Daoy (cell line): ENCODE data around the gene SPATA31D3. TPM values are rescaled to one million over a fixed set of nuclear protein-coding genes. Genes with fewer than 3 reads are reported as not detected.
"Not testable (repeated sequence)": the region's sequence is repeated elsewhere in the genome, so short reads cannot be mapped to it uniquely, and the experiment has no call there.

Experiments used
- DNase-seq: peaks from one replicate; pipeline ENCODE4 v3.0.0-alpha.2; 2015; ENCODE audit warnings: low read depth
- total RNA-seq: library from RNA; depleted of rRNA; stranded (reverse); fragments of >200 nt; shearing (Covaris generic); gene quantifications from 2 replicates; pipeline ENCODE4 v1.2.3, GENCODE V29; 2014; rRNA removed

SPATA31D3 gene
- total RNA-seq = not detected in 2 replicates

DNA sequence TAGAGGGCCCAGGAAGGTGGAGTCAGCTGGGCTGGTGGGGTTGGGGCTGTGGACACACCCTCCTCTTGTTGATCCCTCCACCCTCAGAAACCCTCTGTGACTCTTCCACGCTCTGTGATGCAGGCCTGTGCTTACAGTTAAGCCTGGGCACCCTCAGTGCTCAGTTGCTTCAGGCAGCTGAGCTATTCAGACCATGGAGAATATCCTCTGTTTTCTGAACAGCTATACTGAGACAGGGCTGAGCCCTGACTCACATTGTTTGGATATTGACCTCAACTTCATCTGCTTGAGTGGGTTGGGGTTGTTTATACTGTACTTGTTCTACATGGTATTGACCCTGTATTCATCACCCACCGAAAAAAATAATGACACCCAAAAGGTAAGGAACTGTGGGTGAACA lies at the start of gene SPATA31D3:
Gene SPATA31D3, plus strand, starts transcription at position 108 of the 400 bp plus-strand sequence. Its CDS starts 86 bp downstream, at position 194.
- DNase-seq = not testable (repeated sequence)

DNA sequence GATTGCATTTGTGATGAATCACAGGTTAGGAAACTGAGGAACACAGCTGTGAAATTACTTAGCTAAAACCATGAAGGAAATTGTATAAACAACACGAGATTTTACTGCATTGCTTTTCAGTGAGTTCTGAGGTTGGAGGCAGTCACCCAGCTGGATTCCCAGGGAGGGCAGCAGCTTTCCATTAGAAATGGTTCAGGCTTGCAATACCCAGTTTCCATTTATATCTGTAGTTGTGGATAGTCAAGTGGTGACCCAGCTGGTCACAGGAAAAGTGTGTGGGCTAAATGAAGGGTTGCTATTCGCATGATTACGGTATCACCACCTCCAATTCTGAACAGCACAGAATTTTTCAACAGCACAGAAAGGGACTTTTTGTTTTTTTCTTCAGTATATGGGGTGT lies 49.4 kb upstream of the SPATA31D3 start:
- DNase-seq = no peak

DNA sequence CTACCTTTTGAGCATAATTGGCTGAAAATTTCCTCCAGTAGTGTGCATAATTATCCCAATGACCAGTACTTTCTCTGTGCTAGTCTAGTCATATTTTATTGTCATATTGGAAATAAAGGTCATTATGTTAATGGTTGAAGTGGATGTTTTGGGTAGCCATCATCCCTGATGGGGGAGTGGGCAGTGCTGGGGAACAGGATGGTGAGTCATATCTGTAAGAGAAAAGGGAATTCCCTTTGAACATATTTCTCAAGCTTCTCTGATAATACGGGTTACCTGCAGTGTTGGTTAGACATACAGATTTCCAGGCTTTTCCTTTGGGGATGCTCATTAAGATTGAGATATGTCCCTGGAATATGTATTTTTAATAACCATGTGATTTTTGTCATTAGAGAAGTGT lies 48.4 kb upstream of the SPATA31D3 start:
- DNase-seq = peak; percentile 41

DNA sequence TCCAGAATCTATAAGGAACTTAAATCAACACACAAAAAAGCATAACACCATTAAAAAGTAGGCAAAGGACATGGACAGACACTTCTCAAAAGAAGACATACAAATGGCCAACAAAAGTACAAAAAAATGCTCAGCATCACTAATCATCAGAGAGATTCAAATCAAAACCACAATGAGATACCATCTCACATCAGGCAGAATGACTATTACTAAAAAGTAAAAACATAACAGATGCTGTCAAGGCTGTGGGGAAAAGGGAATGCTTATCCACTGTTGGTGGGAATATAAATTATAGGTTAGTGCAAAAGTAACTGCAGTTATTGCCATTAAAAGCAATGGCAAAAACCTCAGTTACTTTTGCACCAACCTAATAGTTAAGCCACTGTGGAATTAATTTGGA lies 47.2 kb upstream of the SPATA31D3 start:
- no peak for DNase-seq

DNA sequence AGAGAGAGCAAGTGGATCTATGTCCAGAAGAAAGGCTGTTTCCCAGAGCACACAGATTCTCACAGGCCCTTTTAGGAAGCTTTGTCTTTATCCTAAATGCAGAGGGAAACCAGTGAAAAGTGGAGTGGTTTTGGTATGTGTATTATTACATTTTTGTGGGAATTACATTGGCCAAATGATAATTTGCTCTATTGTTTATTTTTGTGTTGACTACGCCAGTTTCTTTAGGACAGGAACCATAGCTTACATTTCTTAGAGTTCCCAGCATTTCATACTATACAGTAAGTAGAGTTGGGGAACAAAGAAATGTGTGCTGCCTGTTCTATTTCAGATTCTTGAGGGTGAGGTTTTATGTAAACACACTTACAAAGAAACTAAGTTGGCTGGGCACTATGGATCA lies 44.4 kb upstream of the SPATA31D3 start:
- DNase-seq = no peak

DNA sequence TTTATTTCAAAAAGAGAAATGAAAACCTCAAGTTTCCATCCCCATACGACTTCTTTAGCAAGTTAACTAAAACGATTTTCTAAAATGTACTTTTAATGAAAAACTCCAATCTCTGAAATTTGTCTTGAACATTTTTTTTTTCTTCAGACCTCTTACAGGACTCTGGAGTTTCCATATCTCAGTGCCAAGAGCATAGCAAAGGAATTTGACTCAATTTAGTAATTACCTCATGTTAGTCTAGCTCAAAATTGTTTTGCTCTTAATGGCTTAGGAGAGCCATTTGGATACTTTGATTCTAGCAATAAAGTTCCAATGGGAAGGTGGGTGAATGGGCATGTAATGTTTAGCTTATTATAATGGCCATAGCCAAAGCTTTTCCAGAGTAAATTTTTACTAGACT lies 41.1 kb upstream of the SPATA31D3 start:
- DNase-seq = no peak

DNA sequence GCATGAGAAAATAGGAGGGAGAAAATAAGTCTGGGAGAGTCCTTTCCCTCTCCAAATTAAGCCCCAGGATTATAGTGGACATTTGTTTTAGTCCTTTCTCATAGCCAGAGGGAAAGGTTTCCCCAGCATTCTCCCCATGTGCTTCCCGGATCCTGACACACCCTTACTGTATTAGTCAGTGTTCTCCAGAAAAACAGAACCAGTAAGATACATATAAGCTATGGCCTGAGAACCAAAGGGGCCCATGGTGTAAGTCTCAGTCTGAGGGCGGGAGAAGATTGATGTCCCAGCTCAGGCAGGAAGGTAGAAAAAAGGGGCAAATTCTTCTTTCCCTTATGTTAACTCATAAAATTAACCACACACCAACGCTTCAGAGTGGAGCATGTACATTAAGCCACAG lies 40.7 kb upstream of the SPATA31D3 start:
- peak; percentile 39 for DNase-seq

DNA sequence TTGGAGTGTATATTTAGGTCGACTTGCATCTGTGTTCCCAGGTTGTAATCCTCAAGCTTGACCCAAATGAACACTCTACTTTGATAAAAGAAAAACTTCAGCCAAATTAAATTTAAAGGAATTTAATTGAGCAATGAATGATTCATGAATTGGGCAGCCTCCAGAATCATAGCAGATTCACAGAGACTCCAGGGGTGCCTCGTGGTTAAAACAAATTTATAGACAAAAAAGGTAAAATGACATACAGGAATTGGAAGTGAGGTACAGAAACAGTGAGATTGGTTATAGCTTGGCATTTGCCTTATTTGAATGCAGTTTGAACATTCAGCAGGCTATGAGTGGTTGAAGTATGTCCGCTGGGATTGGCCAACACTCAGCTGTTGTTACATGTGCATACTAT lies 36.6 kb upstream of the SPATA31D3 start:
- DNase-seq = no peak

DNA sequence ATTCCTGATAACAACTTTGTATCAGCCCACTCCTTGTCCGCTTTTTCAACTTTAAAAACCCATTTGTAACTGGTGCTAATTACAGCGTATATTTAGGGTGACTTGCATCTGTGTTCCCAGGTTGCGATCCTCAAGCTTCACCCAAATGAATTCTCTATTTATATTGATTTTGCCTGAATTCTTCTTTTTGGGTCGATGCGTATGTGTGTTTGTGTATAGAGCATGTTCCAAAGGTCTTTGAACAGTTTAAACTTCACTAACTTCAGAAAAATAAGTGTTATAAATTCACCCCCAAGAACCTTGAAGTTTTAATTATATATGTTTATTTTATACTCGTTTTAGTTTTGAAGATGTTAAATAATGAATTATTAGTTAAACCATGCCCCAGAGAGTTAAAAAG lies 31.2 kb upstream of the SPATA31D3 start:
- no peak for DNase-seq

DNA sequence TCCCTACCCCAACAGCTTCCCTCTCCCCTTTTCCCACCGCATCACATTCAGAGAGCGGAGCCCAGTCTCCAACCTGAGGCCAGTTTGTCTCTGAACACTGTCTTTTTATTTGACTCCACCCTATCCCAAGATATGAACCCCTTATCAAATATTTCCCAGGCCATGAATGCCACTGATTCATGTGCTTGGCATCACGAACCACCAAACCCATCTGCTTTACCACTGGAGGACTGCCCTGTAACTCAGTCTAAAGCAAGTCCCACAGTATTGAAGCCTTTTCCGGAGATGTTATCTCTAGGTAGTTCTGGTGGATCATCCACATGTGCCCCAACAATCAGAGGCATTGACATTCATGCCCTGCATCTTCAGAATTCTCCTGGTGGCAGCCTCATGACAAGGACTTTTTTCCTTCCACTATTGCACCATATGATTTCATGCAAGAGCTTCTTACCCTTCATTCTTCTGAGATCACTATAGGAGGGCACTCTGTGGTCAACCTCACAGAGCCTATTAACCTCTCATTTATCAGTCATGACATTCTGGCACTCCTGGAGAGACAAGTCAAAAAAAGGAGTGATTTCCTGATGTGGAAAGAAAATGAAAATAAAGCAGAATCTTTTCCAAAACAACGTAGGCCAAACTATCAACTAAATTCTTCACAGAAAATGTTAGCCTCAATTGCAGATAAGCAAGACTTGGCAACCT lies 27.3 kb upstream of the SPATA31D3 start:
- peak; percentile 39 for DNase-seq

DNA sequence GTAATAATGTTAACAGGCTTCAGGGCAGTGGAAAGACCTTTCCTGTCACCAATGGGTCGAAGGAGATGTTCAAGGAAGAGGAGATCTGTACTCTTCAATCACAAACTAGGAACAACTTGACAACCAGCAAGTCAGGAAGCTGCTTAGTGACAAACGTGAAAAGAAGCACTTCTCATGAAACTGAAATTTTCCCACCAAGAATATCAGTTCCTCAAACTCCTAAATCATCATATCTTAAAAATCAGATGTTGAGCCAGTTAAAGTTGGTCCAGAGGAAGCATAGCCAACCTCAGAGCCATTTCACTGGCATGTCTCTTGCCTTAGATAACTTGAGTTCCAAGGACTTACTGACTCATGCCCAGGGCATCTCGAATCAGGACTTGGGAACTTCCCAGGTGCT lies 24.8 kb upstream of the SPATA31D3 start:
- not testable (repeated sequence) for DNase-seq

DNA sequence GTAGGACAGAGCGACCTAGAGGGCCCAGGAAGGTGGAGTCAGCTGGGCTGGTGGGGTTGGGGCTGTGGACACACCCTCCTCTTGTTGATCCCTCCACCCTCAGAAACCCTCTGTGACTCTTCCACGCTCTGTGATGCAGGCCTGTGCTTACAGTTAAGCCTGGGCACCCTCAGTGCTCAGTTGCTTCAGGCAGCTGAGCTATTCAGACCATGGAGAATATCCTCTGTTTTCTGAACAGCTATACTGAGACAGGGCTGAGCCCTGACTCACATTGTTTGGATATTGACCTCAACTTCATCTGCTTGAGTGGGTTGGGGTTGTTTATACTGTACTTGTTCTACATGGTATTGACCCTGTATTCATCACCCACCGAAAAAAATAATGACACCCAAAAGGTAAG lies 15.0 kb upstream of the SPATA31D3 start, which contains the start of gene SPATA31D4:
Gene SPATA31D4, plus strand, starts transcription at position 124 of the 400 bp plus-strand sequence. Its CDS starts 86 bp downstream, at position 210.
- not testable (repeated sequence) for DNase-seq

DNA sequence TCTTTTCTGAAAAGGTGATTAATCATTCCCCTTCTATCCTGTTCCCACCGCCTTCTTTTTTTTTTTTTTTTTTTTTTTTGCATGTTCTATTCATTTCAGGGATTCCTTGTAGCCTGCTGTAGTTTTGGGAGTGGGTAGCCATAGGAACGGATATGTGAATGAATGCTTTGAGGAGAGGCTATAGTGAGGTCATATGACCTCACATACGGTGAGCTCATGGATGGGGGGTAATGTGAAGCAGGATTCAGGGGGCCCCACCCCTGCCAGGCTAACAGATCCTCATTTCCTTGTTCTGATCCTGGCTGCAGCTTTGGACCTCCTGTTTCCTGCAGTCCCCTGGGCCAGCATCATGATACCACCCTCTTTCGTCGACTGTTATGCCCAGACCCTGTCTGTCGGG lies 13.2 kb upstream of the SPATA31D3 start:
- not testable (repeated sequence) for DNase-seq

DNA sequence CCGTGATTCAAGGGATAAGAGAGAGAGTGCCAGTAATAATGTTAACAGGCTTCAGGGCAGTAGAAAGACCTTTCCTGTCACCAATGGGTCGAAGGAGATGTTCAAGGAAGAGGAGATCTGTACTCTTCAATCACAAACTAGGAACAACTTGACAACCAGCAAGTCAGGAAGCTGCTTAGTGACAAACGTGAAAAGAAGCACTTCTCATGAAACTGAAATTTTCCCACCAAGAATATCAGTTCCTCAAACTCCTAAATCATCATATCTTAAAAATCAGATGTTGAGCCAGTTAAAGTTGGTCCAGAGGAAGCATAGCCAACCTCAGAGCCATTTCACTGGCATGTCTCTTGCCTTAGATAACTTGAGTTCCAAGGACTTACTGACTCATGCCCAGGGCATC lies 9.8 kb upstream of the SPATA31D3 start:
- DNase-seq = not testable (repeated sequence)

DNA sequence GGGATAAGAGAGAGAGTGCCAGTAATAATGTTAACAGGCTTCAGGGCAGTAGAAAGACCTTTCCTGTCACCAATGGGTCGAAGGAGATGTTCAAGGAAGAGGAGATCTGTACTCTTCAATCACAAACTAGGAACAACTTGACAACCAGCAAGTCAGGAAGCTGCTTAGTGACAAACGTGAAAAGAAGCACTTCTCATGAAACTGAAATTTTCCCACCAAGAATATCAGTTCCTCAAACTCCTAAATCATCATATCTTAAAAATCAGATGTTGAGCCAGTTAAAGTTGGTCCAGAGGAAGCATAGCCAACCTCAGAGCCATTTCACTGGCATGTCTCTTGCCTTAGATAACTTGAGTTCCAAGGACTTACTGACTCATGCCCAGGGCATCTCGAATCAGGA lies 5.3 kb downstream of the SPATA31D3 start:
- not testable (repeated sequence) for DNase-seq

DNA sequence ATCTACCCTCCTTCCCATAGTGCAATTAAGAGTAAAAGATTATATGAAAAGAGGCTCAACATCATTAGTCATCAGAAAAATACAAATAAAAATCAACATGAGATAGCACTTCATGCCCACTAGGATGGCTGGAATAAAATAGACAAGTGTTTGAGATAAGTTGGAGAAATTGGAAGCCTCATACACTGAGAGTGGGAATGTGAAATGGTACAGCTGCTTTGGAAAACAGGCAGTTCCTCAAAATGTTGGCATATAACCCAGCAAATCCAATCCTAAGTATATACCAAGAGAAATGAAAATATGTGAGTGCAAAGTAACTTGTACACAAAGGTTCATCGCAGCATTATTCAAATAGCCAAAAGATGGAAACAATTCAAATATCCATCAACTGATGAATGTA lies 9.8 kb downstream of the SPATA31D3 start:
- DNase-seq = no peak

DNA sequence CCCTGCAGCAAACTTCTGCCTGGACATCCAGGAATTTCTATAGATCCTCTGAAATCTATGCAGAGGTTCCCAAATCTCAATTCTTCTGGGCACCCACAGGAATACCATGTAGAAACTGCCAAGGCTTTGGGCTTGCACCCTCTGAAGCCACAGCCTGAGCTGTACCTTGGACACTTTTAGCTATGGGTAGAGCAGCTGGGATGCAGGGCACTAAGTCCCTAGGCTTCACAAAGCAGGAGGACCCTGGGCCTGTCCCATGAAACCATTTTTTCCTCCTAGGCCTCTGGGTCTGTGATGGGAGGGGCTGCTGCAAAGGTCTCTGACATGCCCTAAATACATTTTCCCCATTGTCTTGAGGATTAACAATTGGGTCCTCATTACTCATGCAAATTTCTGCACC lies 12.3 kb downstream of the SPATA31D3 start:
- no peak for DNase-seq

DNA sequence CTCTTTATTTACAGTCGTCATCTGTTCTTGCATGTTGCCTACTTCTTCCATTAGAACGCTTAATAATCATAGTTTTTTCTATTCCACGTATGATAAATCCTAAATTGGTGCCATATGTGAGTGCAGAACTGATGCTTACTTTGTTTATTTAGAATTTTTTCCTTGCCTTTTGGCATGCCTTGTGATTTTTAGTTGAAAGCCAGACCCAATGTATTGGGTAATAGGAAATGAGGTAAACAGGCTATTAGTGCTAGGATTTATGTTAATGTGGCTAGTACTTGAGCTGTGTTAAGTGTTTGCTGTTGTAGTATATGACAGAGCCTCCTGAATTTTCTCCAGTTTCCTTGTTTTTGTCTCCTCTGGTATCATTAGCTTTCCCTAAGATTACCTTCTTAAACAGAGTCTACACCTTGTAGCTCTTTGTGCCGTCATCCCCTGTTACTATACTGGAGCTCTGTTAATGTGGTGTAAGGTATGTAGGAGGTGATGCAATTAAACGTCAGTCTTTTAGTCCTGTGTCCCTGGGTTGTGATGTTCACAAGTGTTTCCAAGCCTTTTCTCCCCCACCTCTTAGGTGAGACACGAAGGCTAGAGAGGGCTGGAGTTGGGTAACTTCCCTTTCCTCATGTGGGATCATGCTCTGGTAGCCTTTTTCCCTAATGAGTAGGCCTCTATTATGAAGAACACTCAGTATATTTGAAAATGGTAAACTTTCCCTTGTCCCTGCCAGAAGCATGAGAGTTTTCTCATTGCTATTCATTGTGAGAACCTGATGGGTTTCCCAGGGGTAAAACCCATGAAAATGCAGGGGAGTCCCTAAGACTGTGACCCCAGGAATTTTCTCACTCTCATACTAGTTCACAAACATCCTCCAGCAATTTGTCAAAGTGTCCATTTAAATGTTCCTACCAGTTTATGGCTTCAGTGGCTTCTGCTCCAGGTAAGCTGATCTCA lies 21.2 kb downstream of the SPATA31D3 start:
- DNase-seq = no peak

DNA sequence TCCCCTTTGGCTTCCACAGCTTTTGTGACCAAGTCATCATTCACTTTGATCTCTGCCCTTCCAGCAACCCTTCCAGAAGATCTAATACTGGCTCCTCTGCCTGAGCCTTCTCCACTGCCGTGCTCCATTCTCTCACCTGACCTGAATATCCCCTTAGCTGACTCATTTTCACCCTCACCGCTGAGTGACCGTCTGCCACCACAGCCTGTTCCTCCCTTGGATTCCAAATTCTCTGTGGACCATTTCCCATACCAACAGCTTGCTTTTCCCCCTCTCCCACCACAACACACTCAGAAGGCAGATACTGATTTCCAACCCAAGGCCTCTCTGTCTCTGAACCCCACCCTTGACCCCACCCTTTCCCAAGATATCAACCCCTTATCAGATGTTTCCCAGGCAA lies 24.7 kb downstream of the SPATA31D3 start:
- no peak for DNase-seq

DNA sequence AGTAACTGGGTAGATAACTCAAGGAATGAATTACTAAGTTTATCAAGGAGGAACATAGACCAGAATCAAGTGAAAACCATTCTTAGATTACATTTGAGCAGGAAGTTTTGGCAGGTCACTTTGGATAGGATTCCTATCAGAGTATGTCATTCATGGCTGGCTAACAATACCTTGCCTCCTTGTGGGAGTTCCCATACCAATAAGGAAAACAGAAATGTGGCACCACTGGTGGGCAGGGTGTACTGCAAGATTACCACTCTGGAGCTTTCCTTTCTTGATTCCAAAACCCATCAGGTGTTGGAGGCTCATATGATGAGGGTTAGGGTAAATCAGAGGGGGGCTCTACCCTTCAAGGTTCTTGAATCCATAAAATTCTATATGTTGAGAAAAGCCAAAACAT lies 26.7 kb downstream of the SPATA31D3 start:
- no peak for DNase-seq

DNA sequence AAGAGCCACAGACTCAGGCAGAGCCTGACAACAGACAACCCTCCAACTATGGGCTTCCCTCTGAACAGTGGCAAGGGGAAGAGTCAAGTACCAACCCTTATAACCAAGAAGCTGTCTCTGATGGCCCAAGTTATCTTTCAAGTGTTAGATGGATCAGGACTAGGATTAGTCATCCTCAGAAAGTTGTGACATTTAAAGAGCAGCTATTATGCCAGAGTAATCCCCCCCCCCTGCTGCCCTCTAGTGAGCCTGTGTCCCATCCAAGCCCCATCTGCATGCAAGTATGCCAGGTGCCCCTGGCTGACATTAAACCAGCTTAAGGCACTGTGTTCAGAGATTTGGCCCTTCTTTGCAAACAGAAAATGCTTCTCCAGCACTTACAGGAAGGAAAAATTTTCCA lies 28.4 kb downstream of the SPATA31D3 start:
- no peak for DNase-seq

DNA sequence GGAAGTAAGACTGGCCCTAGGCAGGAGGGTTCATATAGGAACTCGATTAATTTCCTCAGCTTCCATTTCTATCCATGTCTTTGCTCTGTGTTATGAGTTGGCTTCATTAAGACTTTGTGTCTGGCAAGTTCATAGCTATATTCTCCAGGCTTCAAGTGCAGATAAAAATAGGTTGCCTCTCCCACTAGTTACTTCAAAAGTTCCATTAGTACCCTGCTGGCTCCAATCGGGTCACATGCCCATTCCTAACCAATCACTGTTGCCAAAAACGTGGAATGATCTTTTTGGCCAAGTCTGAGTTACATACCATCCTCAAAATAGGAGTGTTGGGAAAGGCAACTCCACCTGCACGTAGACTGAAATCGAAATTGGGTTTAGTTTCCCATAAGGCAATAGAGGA lies 31.5 kb downstream of the SPATA31D3 start:
- DNase-seq = no peak

DNA sequence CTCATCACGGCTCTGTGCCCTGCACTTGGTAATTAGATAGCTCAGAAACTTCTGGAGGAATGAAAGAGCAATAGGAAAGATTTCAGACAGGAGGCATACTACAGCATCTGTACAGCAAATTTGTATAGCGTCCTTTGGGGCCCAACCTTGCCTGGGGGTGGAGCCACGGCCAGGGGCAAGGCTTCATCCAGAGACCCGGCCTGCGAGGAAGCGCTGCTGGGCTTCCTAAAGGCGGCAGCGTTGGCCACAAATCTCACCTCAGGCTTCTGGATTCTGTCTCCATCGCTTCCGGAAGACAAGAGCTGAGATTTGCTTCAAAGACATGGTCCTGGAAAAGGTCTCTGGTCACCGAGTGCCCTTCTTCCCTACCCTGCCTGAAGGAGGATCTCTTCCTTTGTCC lies 33.1 kb downstream of the SPATA31D3 start:
- DNase-seq = peak; percentile 39
